ENCODE measurements around the gene AVL9.

The AVL9 gene

GRCh38 chr7:32535162-32535702, 39.9 kb downstream of the AVL9 start:
- Mint-ChIP-seq H3K4me3 (no peak overlapping the region), H3K4me1 (no peaks in the 10 kb centered on the region), H3K9me3 (peaks cover 3% of the 10 kb centered on the region), H3K36me3 (peaks cover 14% of the 10 kb centered on the region), H3K27ac (no peak overlapping the region), H3K27me3 (no peaks in the 10 kb centered on the region)
- CTCF ChIA-PET, result no interaction called here
- no peak for DNase-seq

GRCh38 chr7:32536016-32536415, 40.7 kb downstream of the AVL9 start:
- no peak overlapping the region for H3K4me3 Mint-ChIP-seq
- H3K36me3 Mint-ChIP-seq, result peaks cover 14% of the 10 kb centered on the region
- no peaks in the 10 kb centered on the region for H3K4me1 Mint-ChIP-seq
- DNase-seq, result no peak
- H3K27me3 Mint-ChIP-seq, result no peaks in the 10 kb centered on the region
- CTCF ChIA-PET, result no interaction called here
- no peak overlapping the region for H3K27ac Mint-ChIP-seq
- H3K9me3 Mint-ChIP-seq, result peaks cover 3% of the 10 kb centered on the region

DNA sequence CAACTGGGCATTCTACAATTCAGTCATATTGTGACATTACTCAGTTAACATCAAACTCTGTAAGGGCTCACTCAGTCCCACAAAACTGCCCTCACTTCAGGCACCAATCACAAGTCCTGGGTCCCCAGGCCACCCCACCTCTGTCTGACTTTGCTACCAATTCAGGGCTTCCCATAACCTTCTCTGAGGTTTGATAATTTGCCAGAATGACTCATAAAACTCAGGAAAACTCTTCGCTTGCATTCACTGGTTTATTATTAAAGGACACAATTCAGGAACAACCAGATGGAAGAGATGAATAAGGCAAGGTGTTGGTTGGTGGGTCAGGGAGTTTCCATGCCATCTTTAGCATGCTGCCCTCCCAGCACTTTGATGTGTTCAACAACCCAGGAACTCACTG, 41.3 kb downstream of the AVL9 start:
- Mint-ChIP-seq H3K36me3 (peaks cover 14% of the 10 kb centered on the region), H3K4me3 (no peak overlapping the region), H3K27ac (no peak overlapping the region), H3K27me3 (no peaks in the 10 kb centered on the region), H3K9me3 (peaks cover 3% of the 10 kb centered on the region), H3K4me1 (no peaks in the 10 kb centered on the region)
- no peak for DNase-seq
- CTCF ChIA-PET, result no interaction called here

- CTCF ChIA-PET, result no interaction called here
- no peak overlapping the region for H3K4me3 Mint-ChIP-seq
- H3K4me1 Mint-ChIP-seq, result no peaks in the 10 kb centered on the region
- H3K27ac Mint-ChIP-seq, result no peak overlapping the region
- H3K36me3 Mint-ChIP-seq, result peaks cover 11% of the 10 kb centered on the region
- H3K27me3 Mint-ChIP-seq, result no peaks in the 10 kb centered on the region
- no peak for DNase-seq
- H3K9me3 Mint-ChIP-seq, result no peaks in the 10 kb centered on the region
Observed at GRCh38 chr7:32537760-32538159, 42.5 kb downstream of the AVL9 start.

DNA sequence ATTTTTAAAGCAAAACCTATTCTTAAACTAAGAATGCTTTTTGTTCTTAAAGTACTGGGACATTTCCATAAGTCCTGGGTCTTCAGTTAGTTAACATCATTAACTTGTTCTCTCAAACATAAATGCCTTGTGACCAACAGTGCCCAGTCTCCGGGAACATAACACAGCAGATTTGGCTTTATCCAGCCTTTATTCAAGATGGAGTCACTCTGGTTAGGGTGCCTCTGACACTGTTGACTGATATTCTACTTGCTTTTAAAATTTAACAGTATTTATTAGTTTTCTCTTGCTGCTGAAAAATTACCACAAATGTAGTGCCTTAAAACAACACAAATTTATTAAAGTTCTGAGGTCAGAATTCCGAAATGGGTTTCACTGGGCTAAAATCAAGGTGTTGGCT, 44.1 kb downstream of the AVL9 start:
- Mint-ChIP-seq H3K9me3 (no peaks in the 10 kb centered on the region), H3K27me3 (no peaks in the 10 kb centered on the region), H3K36me3 (peaks cover 21% of the 10 kb centered on the region), H3K4me1 (no peaks in the 10 kb centered on the region), H3K27ac (no peak overlapping the region), H3K4me3 (no peak overlapping the region)
- CTCF ChIA-PET, result no interaction called here
- DNase-seq, result no peak

DNA sequence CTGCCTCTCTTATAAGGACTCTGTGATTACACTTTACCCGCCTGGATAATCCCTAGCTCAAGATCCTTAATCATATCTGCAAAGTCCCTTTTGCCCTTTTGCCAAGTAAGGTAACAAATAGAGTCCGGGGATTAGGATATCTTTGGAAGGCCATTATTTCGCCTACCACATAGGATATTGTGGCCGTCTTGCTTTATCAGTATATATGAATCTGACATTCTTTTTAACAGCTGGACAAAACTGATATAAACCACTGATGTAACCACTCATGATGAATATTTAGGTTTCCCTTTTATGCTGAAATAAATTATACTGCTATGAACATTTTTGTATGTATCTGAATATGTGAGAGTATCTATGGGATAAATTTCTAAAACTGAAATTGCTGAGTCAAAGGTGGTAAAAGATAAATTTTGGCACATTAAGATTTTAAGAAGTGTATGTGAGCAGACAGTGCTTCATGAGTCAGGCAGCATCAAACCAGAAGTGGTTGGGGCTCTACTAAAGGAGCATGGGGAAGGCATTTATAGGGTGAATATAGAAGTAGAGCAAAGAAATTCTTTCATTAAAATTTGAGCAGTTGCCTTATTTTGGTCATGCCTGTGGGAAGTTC, 44.7 kb downstream of the AVL9 start:
- Mint-ChIP-seq H3K27ac (no peak overlapping the region), H3K27me3 (no peaks in the 10 kb centered on the region), H3K9me3 (no peaks in the 10 kb centered on the region), H3K4me3 (no peak overlapping the region), H3K36me3 (peaks cover 25% of the 10 kb centered on the region), H3K4me1 (no peaks in the 10 kb centered on the region)
- CTCF ChIA-PET, result no interaction called here
- DNase-seq, result no peak

GRCh38 chr7:32542595-32542994, 47.3 kb downstream of the AVL9 start:
- H3K4me3 Mint-ChIP-seq, result no peak overlapping the region
- H3K9me3 Mint-ChIP-seq, result no peaks in the 10 kb centered on the region
- DNase-seq, result no peak
- no peak overlapping the region for H3K27ac Mint-ChIP-seq
- no peaks in the 10 kb centered on the region for H3K27me3 Mint-ChIP-seq
- CTCF ChIA-PET, result no interaction called here
- peaks cover 31% of the 10 kb centered on the region for H3K36me3 Mint-ChIP-seq
- H3K4me1 Mint-ChIP-seq, result no peaks in the 10 kb centered on the region

DNA sequence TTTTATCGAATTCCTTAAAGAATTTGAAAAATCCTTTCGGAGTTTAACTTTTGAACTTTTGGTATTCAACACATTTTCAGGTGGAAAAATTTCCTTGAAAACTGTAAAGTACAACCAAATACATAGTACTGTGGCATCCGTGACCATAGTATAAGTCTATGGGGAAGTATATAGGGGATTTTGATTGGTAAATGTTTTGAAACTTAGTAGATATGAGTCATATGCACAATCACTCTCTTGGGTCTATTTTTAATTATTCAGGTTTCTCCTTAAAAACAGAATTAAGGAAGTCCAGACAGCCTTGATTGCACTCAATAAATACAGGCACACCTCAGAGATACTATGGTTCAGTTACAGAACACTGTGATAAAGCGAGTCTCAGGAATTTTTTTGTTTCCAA, 64.2 kb downstream of the AVL9 start:
- Mint-ChIP-seq H3K9me3 (no peaks in the 10 kb centered on the region), H3K27me3 (no peaks in the 10 kb centered on the region), H3K36me3 (peaks cover 43% of the 10 kb centered on the region), H3K4me3 (no peak overlapping the region), H3K27ac (no peak overlapping the region), H3K4me1 (peaks cover 3% of the 10 kb centered on the region)
- CTCF ChIA-PET, result no interaction called here
- no peak for DNase-seq

- Mint-ChIP-seq H3K4me3 (no peak overlapping the region), H3K27me3 (no peaks in the 10 kb centered on the region), H3K27ac (no peak overlapping the region), H3K9me3 (no peaks in the 10 kb centered on the region), H3K36me3 (peaks cover 40% of the 10 kb centered on the region), H3K4me1 (peaks cover 3% of the 10 kb centered on the region)
- CTCF ChIA-PET, result no interaction called here
- DNase-seq, result no peak
Observed at GRCh38 chr7:32560075-32560474, 64.8 kb downstream of the AVL9 start.

GRCh38 chr7:32561613-32562012, 66.3 kb downstream of the AVL9 start:
- Mint-ChIP-seq H3K27ac (no peak overlapping the region), H3K4me3 (no peak overlapping the region), H3K4me1 (peaks cover 3% of the 10 kb centered on the region), H3K9me3 (no peaks in the 10 kb centered on the region), H3K36me3 (peaks cover 36% of the 10 kb centered on the region), H3K27me3 (no peaks in the 10 kb centered on the region)
- CTCF ChIA-PET, result no interaction called here
- DNase-seq, result no peak

GRCh38 chr7:32564542-32564941, 69.3 kb downstream of the AVL9 start:
- Mint-ChIP-seq H3K9me3 (no peaks in the 10 kb centered on the region), H3K27ac (no peak overlapping the region), H3K27me3 (no peaks in the 10 kb centered on the region), H3K4me3 (no peak overlapping the region), H3K36me3 (peaks cover 22% of the 10 kb centered on the region), H3K4me1 (peaks cover 3% of the 10 kb centered on the region)
- DNase-seq, result no peak
- CTCF ChIA-PET, result no interaction called here

GRCh38 chr7:32569388-32570289, 74.3 kb downstream of the AVL9 start:
- Mint-ChIP-seq H3K9me3 (no peaks in the 10 kb centered on the region), H3K4me1 (no peaks in the 10 kb centered on the region), H3K27me3 (no peaks in the 10 kb centered on the region), H3K36me3 (peaks cover 14% of the 10 kb centered on the region), H3K4me3 (no peak overlapping the region), H3K27ac (no peak overlapping the region)
- CTCF ChIA-PET, result no interaction called here
- DNase-seq, result no peak

DNA sequence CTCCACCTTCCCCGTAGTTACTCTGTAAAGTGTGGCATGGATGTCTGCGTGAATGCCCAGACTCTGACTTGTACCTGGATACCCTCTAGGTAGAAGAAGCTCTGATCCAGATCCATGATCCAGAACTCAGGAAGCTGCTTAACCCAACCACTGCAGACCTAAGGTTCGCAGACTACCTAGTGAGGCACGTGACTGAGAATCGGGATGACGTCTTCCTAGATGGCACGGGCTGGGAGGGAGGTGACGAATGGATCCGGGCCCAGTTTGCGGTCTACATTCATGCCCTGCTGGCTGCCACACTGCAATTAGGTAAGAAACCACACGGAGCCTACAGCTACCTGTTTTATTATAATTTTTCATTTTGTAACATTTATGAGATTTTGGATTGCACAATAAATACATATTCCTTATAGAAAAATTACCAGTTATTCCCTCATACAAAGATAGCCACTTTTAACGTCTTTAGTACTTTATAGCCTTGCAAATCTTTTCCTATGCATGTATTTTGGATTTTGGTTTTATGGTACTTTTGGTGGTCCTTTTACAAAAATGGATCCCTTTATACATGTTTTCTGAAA, 77.9 kb downstream of the AVL9 start:
- no peak overlapping the region for H3K4me3 Mint-ChIP-seq
- H3K36me3 Mint-ChIP-seq, result peaks cover 32% of the 10 kb centered on the region
- no peaks in the 10 kb centered on the region for H3K27me3 Mint-ChIP-seq
- DNase-seq, result no peak
- CTCF ChIA-PET, result no interaction called here
- H3K27ac Mint-ChIP-seq, result no peak overlapping the region
- no peaks in the 10 kb centered on the region for H3K4me1 Mint-ChIP-seq
- no peaks in the 10 kb centered on the region for H3K9me3 Mint-ChIP-seq

DNA sequence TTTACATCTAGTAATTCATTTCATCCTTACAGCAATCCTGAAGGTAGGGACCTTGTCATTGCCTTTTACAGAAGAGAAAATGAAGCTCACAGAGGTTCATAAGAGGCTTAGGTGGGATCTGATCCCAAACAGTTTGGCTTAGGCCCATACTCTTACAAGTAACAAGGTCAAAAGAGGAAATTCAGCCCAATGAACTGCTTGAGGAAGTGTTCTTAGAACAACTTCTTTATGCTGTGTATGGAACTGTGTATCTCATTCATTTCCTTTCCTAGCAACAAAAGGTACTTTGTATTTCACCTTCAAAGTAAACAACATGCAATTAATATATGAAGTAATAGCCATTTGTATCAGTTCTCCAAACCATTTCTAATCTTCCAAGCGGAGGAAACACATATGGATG, 79.3 kb downstream of the AVL9 start:
- CTCF ChIA-PET, result interaction anchor here (1.2 kb wide), 1 partner anchor 14 kb away, joined by 3 read pairs; no protein-coding TSS in a partner anchor
- Mint-ChIP-seq H3K27me3 (no peaks in the 10 kb centered on the region), H3K27ac (no peak overlapping the region), H3K36me3 (peaks cover 34% of the 10 kb centered on the region), H3K4me1 (no peaks in the 10 kb centered on the region), H3K9me3 (no peaks in the 10 kb centered on the region), H3K4me3 (no peak overlapping the region)
- no peak for DNase-seq

DNA sequence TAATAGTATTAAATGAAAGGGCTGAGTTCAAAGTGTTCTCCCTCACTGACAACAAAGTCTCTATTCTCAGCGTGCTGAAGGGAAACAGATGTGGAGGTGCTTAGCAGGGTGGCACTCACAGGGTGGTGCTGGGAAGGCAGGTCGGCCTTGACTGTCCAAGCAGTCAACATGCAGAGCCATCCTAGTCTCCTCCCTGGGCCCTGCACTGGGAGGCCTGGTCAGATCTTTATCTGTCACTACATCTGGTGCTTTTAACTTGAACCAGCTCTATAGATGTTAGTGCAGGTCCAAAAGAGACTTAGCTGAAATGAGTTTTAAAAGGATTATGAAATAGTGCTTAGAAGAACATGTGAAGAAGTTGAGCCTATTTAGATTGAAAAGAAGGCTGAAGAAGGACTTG, 82.1 kb downstream of the AVL9 start:
- Mint-ChIP-seq H3K36me3 (peaks cover 42% of the 10 kb centered on the region), H3K4me3 (no peak overlapping the region), H3K4me1 (no peaks in the 10 kb centered on the region), H3K27me3 (no peaks in the 10 kb centered on the region), H3K9me3 (no peaks in the 10 kb centered on the region), H3K27ac (no peak overlapping the region)
- no peak for DNase-seq
- CTCF ChIA-PET, result no interaction called here
